ENCODE results near the gene CCDC97. TPM values are rescaled to one million over a fixed set of nuclear protein-coding genes. Genes with fewer than 3 reads are reported as not detected.
"Not testable (repeated sequence)": the region's sequence is repeated elsewhere in the genome, so short reads cannot be mapped to it uniquely, and the experiment has no call there.

CCDC97 gene
- total RNA-seq, 1 experiment from 2014 or later = 23.0 TPM

- CTCF ChIA-PET = no interaction called here
- ATAC-seq = no peak
- no peak for TF ChIP-seq ZNF274 (IDR thresholded peaks at IDR 0.05; ENCODE audit: low read depth, low read length)
- no peak for TF ChIP-seq CBX3 (IDR thresholded peaks at IDR 0.05; ENCODE audit: low read depth)
- TF ChIP-seq RAD21 (IDR thresholded peaks at IDR 0.05; ENCODE audit: low read depth) = no peak
- no peak for TF ChIP-seq EGR1 (IDR thresholded peaks at IDR 0.05; ENCODE audit: low read depth)
- no peak for TF ChIP-seq EZH2phosphoT487 (IDR thresholded peaks at IDR 0.05; ENCODE audit: borderline replicate concordance)
- TF ChIP-seq MAX (IDR thresholded peaks at IDR 0.05) = no peak
- TF ChIP-seq POLR2A (IDR thresholded peaks at IDR 0.05; ENCODE audit: borderline replicate concordance, extremely low read depth, insufficient read depth, insufficient read length) = no peak
- no peak for TF ChIP-seq SP1 (IDR thresholded peaks at IDR 0.05; ENCODE audit: low read depth)
- TF ChIP-seq YY1 (IDR thresholded peaks at IDR 0.05; ENCODE audit: extremely low read depth, insufficient replicate concordance, low read depth, low read length) = no peak
- TF ChIP-seq FOSL1 (IDR thresholded peaks at IDR 0.05; ENCODE audit: low read depth) = no peak
- TF ChIP-seq, protein P1, sequence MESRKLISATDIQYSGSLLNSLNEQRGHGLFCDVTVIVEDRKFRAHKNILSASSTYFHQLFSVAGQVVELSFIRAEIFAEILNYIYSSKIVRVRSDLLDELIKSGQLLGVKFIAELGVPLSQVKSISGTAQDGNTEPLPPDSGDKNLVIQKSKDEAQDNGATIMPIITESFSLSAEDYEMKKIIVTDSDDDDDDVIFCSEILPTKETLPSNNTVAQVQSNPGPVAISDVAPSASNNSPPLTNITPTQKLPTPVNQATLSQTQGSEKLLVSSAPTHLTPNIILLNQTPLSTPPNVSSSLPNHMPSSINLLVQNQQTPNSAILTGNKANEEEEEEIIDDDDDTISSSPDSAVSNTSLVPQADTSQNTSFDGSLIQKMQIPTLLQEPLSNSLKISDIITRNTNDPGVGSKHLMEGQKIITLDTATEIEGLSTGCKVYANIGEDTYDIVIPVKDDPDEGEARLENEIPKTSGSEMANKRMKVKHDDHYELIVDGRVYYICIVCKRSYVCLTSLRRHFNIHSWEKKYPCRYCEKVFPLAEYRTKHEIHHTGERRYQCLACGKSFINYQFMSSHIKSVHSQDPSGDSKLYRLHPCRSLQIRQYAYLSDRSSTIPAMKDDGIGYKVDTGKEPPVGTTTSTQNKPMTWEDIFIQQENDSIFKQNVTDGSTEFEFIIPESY (IDR thresholded peaks at IDR 0.05; ENCODE audit: extremely low read depth, insufficient replicate concordance, low read length) = no peak
- TF ChIP-seq SRF (IDR thresholded peaks at IDR 0.05; ENCODE audit: low read depth) = no peak
Observed at GRCh38 chr19:41288673-41289530, 21.1 kb upstream of the CCDC97 start.

GRCh38 chr19:41289814-41290213 is 20.2 kb upstream of the CCDC97 start:
- H3K4me3 ChIP-seq (replicated peaks in 1 of 2; ENCODE audit: low read depth in 1 of 2, low read length in 2 of 2); H4K20me1 ChIP-seq (ENCODE audit: insufficient read depth); DNase-seq (ENCODE audit: low read depth, low spot score); POLR2A ChIA-PET; CTCF ChIA-PET; BruUV-seq (replicated peaks); H3K27ac ChIP-seq (ENCODE audit: low read depth, low read length); H3K9ac ChIP-seq (ENCODE audit: low read length); RAD21 ChIA-PET (ENCODE audit: low non-redundant PET in 1 of 2, low total read pairs in 2 of 2, uncharacterized antibody in 2 of 2, unreplicated experiment in 2 of 2); H3K27me3 ChIP-seq (ENCODE audit: insufficient read depth, low read length); intact Hi-C loops (cut with micrococcal nuclease); H3K4me2 ChIP-seq (ENCODE audit: low read length); H3K9me2 ChIP-seq (ENCODE audit: insufficient read depth); H3K9me3 ChIP-seq (ENCODE audit: control insufficient read depth in 1 of 2, insufficient read depth in 1 of 2, low read depth in 1 of 2, low read length in 2 of 2); H3K4me1 ChIP-seq (ENCODE audit: control insufficient read depth in 1 of 2, insufficient read depth in 2 of 2, low read length in 2 of 2); H2AFZ ChIP-seq (ENCODE audit: low read depth, low read length, poor library complexity, severe bottlenecking); ATAC-seq: not testable (repeated sequence)
- Histone ChIP-seq H3K79me2 (ENCODE audit: insufficient read depth, low read length) (peaks cover 51% of the 10 kb centered on the region), H3K36me3 (ENCODE audit: control insufficient read depth in 1 of 2, insufficient read depth in 2 of 2, low read length in 2 of 2) (peaks cover 76 to 80% of the 10 kb centered on the region in 2 experiments)

More at GRCh38 chr19:41288673-41289530, 21.1 kb upstream of the CCDC97 start:
- peaks cover 46% of the 10 kb centered on the region for H3K79me2 ChIP-seq (ENCODE audit: insufficient read depth, low read length)
- POLR2A ChIA-PET = interaction anchor here (0.9 kb wide), 1 partner anchor 9 kb away, joined by 3 read pairs; no protein-coding TSS in a partner anchor
- no peak overlapping the region for H3K4me3 ChIP-seq (replicated peaks in 1 of 2; ENCODE audit: low read depth in 1 of 2, low read length in 2 of 2)
- RAD21 ChIA-PET (ENCODE audit: low non-redundant PET in 1 of 2, low total read pairs in 2 of 2, uncharacterized antibody in 2 of 2, unreplicated experiment in 2 of 2) = no interaction called here
- intact Hi-C loops (cut with micrococcal nuclease) = no loop called here
- H3K27me3 ChIP-seq (ENCODE audit: insufficient read depth, low read length) = no peaks in the 10 kb centered on the region
- H2AFZ ChIP-seq (ENCODE audit: low read depth, low read length, poor library complexity, severe bottlenecking) = no peak overlapping the region
- DNase-seq (ENCODE audit: low read depth, low spot score) = no peak
- no peaks in the 10 kb centered on the region for H3K9me3 ChIP-seq (ENCODE audit: control insufficient read depth in 1 of 2, insufficient read depth in 1 of 2, low read depth in 1 of 2, low read length in 2 of 2)
- no peaks in the 10 kb centered on the region for H3K4me1 ChIP-seq (ENCODE audit: control insufficient read depth in 1 of 2, insufficient read depth in 2 of 2, low read length in 2 of 2)
- no peak overlapping the region for H3K4me2 ChIP-seq (ENCODE audit: low read length)
- no peaks in the 10 kb centered on the region for H3K9me2 ChIP-seq (ENCODE audit: insufficient read depth)
- no TSS peak for BruUV-seq (replicated peaks)
- H3K36me3 ChIP-seq (ENCODE audit: control insufficient read depth in 1 of 2, insufficient read depth in 2 of 2, low read length in 2 of 2) = peaks cover 73 to 76% of the 10 kb centered on the region in 2 experiments
- H3K9ac ChIP-seq (ENCODE audit: low read length) = no peak overlapping the region
- H4K20me1 ChIP-seq (ENCODE audit: insufficient read depth) = no peaks in the 10 kb centered on the region; the same call in 1 of the 2 replicates
- H3K27ac ChIP-seq (ENCODE audit: low read depth, low read length) = no peak overlapping the region

Measured in HCT116 (cell line).